COLO668 (cell line): Measurements from ENCODE around the gene RAD18.

Experiments
- DNase-seq: peaks from one replicate; lab custom pipeline; 2025; ENCODE audit not compliant: unreplicated experiment; lab: John Stamatoyannopoulos, UW

Gene RAD18

DNA sequence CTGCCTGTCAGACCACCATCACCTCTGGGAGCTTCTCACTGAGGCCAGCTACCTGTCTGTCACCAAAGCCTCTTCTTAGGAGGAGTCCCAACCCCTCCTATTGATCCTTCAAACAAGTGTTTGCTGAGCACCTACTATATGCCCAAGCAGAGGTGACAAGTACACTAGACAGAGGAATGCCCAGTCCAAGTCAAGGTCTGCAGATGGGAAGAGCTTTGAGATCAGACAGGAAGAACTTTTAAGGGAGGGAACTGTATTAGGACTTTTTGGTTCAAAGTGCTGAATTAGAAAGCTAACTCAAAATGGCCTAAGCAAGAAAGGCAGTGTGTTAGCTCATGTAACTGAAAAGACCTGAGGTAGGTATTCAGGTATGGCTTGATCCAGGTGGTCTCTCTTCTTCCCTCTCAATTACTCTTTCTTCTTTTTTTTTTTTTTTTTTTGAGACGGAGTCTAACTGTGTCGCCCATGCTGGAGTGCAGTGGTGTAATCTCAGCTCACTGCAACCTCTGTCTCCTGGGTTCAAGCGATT lies 3.6 kb upstream of the RAD18 start:
- no peak for DNase-seq

DNA sequence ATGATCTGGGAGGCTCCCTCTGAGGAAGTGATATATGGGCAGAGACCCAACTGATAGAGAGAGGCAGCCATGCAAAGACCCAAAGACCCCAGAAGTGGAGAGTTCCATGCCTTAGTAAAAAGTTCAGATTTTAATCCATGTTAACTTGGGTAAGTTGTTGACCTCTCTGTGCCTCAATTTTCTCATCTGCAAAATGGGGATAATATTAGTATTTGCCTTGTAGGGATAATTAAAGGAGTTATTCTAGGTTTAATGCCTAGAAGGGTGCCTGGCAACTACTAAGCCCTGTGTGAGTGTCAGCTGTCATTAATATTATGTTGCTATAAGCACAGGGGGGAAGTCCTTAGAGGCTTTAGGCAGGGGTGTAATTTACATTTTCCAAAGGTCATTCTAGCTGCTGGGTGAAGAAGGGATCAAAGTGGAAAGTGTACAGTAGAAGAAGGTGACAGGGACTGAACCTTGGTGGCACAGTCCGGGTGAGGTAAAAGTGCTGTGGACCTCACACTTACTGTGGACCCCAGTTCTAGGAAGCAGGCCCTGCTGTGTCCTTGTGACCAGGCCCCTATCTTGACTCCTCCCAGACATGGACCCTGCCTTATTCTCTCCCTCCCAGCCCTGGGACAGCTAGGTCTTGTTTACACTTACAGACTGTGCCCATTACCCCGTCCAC lies 3.0 kb upstream of the RAD18 start:
- DNase-seq = no peak

DNA sequence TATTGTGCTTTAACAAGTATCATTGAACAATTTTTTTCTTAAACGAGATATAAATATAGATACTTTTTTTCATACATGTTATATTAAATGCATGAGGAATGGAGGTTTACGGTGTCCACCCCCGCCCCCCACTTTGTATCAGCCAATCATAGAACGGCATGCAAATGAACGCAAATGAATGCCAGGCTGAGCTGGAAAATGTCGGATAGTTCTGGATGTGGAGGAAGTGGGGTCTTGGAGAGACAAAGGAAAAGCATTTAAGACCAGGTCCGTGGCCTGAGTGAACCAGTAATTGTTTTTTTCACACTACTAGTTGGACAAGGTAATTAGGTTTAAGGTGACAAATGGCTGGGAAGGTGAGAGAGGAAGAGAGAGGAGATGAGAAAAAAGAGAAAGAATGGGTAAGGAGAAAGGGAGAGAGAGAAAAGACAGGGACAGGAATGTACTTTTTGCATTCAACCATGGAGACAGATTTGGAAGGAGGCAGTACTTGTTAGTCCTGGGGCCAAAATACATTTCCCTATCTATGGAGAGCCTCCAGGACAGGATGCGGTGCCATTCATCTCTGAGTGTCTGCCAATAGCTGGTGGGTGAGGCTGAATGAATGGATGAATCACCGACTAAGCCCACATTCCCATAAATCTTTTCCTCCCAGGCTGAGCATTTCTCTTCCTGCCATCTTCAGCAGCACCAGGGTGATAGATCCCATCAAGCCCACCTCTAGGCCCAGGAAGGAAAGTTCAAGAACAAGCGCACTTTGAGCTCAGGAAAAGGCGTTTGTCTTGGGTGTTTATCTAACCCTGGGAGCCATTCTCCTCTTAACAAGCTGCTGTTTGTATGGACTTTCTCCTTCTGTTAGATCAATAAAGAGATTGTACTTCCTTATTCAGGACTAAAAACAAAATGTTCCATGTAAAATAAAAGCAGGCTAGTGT lies 1.4 kb upstream of the RAD18 start:
- DNase-seq = no peak

DNA sequence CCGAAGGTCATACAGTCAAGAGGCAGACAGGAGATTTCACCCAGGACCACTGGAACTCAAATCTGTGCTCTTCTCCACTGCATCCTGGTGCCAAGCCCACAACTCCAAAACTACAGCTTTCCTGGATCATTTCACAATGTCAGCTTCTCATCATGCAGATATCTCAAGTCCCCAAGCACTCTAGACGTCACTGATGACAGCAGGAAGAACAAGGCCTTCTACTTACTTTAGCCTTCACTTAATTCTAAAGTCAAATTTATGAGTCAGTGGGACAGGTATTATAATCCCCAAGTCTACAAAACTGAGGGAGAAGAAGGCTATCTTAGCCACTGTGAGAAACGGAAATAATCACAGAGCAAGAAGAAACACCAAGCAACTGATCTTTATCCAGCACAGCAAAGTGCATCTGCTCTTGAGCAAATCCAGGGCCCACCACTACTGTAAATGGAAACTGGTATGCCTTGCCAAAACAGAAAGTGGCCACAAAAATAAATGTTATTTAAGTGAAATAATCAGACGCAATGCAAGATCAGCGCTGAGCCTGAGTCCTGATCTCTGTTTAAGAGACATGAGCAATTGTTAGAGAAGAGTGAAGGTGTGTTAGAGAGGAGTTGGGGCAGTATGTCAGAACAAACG lies 928 bp downstream of the RAD18 start:
- DNase-seq = no peak

DNA sequence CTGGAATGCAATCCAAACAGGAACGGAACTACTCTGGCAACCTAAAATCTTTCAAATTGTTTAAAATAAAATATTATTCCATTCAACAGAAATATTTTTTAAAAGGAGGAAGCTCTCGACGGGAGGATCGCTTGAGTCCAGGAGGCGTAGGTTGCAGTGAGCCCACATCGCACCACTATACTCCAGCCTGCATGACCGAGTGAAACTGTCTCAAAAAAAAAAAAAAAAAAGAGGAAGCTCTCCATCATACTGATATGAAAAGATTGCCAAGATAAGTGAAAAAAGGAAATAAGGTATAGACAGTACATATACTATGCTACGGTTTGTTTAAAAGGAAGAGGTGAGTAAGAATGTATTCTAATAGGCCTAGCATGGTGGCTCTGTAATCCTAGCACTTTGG lies 3.6 kb downstream of the RAD18 start:
- DNase-seq = no peak

DNA sequence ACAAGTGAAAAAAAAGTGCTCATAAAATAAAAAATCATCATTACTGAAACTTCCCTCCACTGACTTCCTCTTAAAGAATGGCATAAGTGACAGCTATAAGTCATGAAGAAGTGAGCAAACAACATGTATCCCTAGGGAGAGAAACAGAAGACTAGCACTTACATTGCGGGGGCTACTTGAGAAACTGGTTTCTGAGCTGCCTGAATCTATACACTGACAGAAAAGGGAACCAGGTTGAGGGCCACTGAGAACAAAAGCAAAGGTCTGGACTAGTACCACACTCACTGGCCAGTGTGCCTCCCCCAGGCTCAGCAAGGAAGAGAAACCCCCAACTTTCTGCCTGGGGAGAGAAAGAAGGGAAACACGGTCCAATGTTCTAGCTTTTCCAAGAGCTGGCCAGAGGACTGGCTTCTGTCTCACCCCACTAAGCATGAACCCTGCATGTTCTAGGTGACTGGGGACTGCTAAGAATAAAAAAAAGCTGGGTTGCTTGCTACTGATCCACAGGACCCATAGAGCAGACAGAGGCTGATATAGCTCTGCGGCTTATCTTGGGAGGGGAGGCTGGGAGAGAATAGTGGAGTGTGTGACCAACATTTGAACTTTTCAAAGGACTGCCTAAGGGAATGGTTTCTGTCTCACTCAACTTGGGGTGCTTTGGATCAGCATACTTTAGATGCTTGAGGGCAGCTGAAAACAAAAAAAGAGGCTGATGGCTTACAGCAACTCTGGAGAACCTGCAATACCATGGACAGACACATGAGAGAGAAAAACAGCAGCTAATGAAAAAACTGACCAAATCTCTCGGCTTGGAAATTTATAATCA lies 8.1 kb downstream of the RAD18 start:
- DNase-seq = no peak

DNA sequence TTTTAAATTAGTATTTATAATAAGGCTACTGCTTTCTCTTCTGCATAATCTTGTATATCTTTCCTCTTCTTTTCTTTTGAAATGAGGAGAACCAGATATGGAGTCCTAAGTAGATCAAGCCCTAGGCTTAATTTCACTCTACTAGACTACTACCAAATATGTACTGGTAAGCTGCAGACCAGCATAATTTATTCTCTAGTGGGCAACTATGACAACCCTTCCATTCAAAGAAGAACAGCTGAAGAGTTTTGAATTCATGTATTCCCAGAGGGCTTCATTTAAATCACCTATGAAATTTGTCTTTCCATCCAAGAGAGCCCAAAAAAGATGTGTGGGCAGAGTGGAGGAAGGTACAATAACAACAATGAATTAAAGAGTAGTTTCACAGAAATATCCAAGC lies 10.0 kb downstream of the RAD18 start:
- DNase-seq = no peak

DNA sequence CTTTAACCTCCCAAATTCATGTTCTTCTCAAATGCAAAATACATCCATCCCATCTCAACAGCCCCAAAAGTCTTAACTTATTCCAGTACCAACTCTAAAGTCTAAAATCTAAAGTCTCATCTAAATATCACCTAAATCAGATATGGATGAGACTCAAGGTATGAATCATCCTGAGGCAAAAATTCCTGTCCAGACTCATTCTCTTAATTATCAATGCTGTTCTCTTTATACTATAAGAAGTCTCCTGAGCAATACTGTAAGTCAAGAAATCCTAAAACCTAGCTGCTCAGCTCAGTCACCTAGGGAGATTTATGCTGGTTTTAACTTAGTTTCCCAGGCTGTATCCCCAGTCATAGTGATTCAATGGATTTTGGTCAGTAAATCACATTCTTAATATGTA lies 11.1 kb downstream of the RAD18 start:
- DNase-seq = no peak

DNA sequence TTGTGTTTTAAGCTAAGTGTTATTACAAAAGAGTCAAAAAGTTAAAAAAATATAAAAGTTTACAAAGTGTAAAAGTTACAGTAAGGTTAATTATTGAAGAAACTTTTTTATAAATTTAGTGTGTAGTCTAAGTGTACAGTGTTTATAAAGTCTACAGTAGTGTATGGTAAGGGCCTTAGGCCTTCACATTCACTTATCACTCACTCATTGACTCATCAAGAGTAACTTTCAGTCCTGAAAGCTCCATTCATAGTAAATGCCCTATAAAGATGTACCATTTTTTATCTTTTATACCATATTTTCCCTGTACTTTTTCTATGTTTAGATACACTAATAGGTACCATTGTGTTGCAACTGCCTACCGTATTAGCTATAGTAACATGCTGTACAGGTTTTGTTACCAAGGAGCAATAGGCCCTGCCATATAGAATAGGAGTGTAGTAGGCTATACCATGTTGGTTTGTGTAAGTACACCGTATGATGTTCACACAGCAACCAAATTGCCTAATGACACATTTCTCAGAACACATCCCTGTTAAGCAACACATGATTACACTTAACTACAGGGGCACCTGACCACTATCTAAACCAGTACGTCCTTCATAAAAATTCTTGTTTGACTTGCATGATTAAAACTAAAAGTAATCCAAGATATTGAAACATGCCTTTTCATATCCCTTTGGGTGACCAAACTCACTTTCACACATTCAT lies 17.2 kb downstream of the RAD18 start:
- no peak for DNase-seq

DNA sequence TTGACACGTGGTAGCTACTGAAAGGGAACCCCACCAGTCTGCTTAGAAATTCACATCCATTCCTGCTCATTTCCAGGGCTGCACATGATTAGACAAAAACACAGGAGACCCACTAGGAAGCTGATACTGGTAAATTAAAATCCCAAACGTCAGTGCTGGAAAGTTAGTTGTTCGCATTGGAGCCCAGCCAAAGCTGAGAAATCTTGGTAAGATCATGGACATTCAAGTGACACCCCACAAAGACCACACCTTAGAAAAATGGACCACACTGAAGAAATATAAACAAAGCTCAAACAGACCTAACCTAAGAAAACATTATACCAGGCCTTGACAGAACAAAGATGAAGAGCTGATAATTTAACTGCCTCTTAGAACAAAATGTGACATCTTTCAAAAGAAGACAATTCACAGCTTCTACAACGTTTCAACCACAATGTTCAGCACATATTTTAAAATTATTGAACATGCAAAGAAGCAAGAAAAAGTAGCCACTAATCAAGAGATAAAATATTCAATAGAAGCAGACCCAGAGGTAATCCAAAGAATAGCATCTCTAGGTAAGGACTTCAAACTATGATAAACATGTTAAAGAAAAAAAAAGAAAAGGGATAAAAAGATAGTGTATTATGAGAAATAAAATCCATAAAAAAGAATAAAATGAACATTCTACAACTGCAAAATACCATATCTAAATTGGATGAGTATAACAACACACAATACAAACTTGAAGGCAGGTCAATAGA lies 20.4 kb downstream of the RAD18 start:
- DNase-seq = no peak

DNA sequence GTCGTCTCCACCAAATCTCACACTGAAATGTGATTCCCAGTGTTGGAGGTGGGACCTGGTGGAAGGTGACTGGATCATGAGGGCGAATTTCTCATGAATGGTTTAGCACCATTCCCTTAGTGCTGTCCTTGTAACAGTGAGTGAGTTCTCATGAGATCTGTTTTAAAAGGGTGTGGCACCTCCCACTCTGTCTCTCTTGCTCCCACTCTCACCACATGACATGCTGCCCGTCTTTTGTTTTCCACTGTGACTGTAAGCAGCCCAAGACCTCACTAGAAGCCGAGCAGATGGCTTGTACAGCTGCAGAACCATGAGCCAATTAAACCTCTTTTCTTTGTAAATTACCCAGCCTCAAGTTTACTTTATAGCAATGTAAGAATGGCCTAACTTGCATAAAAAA lies 21.2 kb downstream of the RAD18 start:
- DNase-seq = no peak

DNA sequence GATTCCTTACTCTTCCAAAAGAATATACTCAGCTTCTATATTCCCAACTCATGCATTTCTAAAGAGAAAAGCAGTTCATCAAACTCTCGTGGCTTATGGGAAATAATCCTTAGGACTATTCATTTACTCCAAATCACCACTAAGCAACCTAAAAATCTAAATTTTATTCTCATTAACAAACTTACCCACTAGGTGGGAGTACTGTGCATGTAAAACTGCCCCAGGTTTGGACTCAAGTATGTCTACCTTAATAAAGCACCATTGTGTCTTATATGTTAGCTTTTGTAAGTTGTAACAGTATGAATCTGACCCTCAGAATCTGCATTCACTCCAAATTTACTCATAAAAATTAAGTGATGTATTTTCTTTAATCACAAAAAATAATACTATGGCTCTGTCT lies 25.3 kb downstream of the RAD18 start:
- DNase-seq = no peak

DNA sequence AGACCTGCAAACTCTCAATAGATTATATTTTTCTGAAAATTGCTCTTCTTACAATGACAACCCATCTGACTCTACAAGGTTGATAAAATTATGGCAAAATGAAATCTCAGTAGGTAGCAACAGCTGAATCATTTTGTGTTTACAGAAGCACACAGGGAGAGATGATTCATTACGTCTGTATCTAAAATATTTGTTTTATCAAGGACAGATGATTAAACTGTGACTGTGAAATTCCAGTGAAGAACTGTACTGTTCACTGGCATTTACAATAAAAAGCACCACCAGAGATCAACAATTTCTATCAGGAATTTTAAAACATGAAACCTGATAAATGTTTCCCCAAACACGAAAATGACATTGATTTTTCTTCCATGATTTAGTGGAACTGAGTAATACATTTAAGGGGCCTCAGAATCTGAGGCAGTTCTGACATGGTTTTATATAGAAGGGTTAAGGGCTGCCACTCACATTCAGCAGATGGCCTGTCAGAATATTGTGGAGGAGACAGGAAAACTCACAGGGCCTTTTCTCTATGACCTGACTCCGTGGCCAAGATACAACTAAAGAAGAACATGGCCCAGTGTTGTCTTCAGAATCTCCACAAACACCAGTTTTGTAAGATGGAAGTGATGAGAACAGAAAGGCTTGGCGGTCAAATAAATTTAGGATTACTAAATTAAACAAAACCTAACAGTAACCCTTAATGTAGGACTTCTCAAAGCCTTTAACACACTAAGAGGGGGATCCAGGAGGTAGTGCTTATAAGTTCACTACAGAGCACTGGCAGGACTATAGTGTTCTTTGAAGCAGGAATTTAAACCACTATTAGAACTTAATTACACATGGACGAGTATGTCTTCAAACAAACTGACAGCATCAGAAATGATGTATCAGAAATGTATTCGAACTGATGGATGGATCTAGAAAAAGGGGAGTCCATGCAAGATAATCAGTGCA lies 25.9 kb downstream of the RAD18 start:
- DNase-seq = no peak

DNA sequence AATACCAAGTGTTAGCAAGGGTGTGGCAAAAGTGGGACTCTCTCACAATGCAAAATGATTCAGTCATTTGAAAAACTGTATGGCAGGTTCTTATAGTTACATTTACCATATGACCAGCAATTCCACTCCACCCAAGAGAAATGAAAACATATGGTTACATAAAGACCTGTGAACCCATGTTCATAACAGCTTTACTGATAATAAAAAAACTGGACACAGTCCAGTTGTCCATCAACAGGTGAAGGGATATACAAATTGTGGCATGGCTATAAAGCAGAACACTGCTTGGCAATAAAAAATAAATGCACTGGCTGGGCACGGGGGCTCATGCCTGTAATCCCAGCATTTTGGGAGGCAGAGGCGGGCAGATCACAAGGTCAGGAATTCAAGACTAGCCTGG lies 30.8 kb downstream of the RAD18 start:
- no peak for DNase-seq

DNA sequence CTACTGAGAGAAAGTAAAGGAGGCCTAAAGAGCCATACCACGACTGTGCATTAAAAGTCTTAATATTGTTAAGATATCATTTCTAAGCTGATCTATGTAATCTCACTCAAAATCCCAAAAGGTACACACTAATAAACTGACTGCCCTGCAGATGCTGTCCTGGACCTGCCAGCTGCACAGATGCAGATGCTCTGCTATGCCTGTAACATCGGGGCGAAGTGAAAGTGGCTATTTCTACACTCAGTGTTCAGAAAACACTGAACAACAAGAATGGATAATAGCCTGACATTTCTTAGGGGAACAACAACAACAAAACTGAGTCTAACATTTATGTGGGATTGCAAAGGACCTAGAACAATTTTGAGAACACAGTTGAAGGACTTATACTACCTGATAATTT lies 31.9 kb downstream of the RAD18 start:
- DNase-seq = no peak

DNA sequence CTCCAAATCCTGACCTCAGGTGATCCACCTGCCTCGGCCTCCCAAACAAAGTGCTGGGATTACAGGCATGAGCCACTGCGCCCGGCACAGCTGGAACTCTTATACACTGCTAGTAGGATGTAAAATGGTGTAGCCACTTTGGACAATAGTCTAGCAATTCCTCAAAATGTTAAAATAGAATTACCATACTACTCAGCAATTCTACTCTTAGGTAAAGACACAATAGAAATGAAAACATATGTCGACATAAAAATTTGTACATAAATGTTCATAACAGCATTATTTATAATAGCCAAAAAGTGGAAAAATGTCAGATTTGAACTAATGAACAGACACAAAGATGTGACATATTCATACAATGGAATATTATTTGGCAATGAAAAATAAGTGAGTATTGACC lies 33.4 kb downstream of the RAD18 start:
- no peak for DNase-seq

DNA sequence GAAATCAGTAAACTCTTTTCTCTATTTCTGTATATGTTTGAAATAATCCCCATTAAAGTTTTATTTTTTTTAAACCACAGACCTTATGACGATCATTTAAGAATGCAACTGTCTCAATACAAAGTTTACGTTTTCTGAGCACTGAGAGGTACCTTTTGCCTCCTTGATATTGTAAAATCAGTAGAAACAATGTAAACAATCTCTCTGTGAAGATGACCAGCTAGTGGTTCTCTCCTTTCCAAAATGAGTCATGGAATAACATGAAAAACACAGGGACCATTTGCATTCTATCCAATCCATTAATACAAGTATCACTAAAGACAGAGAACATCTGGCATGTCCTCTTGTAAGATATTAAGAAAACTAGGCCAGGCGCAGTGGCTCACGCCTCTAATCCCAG lies 48.8 kb downstream of the RAD18 start:
- no peak for DNase-seq

DNA sequence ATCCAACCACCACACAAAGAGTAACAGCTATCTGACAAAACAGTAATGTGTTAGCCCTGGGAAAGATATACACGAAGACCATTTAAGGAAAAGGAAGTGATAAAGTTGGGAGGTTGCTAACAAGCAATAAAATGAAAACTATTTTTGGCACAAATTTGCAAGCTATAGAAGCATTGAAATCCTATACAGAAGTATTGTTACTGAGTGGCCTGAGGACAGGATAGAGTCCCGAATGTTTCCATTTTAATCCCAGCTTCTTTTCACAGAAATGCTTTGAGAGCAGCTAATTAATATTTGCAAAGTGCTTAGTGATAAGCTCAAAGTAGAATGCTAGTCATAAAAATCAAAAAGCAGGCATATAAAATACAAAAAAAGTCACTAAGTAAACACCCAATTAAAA lies 51.5 kb downstream of the RAD18 start:
- no peak for DNase-seq

DNA sequence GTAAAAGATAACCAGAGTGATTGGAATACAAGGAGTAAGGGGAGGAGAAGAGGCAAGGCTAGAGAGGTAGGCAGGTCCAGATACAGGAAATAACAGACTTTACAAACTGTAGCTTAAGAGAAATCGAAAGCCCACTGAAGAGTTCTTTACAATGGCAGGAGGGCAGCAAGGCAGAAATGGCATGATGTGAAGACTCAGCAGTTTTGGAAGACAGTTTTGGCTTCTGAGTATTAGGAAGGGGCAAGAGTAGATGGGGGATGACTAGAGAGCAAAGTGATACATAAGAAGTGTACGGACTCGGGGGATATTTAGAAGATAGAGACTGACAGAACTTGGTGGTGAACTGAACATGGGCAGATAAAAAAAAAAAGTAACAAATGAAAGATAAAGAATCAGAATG lies 54.1 kb downstream of the RAD18 start:
- no peak for DNase-seq
